Stimulated activated CD4-positive, alpha-beta T cell treated with anti-CD3 and anti-CD28 coated beads, Interleukin-12 subunit alpha, Interleukin-12 subunit beta, amount 100 ng/mL, for 48 hours (primary cell): Measurements from ENCODE around the gene MCM5.

Experiments used
- DNase-seq, 3 donors: peaks; one replicate each; pipeline ENCODE4 v3.0.0-alpha.2; 2020; ENCODE audit warnings: low read depth in 2 of 3, low spot score in 1 of 3

The MCM5 gene

DNA sequence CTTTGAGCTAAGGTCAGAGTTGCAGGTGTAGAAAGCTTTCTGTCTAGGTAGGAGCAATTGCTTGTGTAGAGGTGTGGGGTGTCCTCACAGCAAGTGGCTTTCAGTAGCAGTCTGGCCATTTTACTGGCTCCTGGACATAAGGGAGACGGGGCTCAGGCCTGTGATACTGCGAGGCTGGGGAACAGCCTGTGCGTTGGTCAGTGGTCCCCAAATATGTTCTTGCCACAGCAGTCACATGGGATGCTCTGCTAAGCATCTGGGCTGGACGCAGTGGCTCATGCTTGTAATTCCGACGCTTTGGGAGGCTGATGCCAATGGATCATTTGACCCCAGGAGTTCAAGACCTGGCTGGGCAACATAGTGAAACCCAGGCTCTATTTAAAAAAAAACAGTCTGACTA is 1.9 kb downstream of the MCM5 start:
- no peak for DNase-seq

DNA sequence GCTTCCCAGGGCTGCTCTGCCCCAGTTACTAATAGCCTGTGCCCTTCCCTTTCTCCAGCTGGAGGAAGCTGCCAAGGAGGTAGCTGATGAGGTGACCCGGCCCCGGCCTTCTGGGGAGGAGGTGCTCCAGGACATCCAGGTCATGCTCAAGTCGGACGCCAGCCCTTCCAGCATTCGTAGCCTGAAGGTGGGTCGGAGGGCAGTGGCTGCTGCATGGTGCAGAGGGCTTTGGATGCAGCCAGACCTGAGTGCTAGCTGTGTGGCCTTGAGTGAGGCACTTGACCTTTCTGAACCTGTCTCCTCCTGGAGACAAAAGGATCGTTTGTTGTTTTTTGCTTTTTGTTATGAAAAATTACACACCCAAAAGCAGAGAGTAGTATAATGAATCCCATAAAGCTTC is 3.4 kb downstream of the MCM5 start:
- no peak for DNase-seq

DNA sequence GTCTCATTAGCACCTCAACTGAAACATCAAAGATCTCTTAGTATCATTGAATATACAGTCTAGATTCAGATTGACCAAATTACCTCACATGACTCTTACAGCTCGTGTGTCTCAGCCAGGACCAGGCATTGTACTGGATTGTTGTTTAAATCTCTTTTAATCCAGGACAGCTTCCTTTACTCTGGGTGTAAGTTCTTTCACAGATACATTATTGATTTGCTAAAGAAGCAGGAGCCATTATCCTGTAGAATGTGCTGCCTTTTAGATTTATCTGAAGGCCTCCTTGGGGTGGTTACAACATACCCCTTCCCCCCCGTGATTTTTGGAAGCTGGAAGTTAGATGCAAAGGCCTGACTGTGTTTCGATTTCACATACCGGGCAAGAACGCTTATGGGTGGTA is 4.2 kb downstream of the MCM5 start:
- DNase-seq: no peak

DNA sequence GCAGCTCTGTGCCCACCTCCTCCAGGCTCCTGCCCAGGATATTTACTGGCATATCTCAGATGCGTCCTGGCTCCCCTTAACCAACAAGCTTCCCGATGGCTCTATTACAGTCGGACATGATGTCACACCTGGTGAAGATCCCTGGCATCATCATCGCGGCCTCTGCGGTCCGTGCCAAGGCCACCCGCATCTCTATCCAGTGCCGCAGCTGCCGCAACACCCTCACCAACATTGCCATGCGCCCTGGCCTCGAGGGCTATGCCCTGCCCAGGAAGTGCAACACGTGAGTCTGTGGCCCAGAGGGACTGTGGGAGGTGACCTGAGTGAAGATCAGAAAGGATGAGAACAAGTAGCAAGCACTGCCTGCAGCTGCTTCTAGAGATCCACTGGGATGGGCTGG is 6.5 kb downstream of the MCM5 start:
- no peak for DNase-seq

DNA sequence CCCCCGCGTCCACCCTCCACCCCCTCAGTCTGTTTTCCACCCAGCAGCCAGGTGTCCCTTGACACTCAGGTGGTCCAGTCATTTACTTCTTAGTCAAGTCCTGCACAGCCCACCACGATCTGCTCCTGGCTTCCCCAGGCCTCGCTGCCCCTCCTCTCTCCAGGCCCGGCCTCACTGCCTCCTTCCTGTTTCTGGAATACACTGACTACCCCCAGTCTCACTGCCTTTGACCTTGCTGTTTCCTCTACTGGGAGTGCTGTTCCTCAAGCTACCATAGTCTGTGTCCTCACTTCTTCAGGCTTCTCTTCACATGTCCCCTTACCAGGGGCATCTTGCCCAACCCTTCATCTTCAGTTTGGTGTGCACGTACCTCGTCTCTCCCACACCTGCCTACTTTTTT is 7.4 kb downstream of the MCM5 start:
- DNase-seq: no peak

DNA sequence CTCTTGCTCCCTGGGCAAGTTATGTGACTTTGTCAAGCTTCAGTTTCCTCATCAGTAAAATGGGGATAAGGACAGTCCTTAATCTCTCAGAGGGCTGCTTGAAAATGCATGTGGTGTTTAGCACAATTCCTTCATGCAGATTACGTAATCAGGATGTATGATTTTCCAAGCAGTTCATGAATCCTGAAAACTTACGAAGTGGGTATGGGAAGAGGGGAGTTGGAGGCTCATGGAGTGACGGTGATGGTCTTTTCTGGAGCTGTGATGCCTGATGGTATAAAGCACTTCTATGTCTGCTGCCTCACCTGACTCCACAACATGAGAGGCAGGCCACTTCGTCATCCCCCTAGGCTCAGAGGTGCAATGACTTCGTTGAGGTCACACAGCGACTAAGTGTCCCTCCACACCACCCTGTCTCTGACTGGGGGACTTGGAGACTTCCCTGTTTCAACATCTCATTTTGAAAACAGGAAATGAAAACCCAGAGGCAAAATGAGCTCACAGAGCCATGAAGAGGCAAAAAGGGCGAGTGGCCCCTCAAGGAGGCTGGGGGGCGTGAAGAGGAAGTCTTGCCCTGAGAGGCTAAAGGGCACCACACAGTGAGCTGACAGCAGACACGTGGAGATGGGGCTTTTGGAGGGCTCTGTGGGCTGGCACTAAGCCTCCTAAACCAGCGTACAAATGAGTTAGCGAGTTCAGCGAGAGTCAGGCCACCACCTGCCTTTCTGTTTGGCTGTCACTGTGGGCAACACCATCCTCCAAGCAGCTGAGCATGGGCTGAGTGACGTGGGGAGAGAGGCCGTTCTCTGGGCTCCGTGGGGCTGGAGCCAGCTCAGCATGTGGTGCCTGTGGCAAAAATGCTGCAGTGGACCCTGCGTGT is 10.1 kb downstream of the MCM5 start:
- no peak for DNase-seq

DNA sequence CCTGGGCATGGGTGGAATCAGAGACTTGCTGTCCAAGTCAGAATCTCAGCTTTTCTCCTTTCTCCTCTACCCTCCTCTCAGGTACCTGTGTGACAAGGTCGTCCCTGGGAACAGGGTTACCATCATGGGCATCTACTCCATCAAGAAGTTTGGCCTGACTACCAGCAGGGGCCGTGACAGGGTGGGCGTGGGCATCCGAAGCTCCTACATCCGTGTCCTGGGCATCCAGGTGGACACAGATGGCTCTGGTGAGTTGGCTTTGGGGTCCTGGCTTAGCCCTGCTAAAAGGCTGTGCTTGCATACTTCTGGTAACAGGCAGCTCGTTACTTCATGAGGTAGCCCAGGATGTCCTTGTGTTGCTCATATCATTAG is 10.7 kb downstream of the MCM5 start:
- no peak for DNase-seq

DNA sequence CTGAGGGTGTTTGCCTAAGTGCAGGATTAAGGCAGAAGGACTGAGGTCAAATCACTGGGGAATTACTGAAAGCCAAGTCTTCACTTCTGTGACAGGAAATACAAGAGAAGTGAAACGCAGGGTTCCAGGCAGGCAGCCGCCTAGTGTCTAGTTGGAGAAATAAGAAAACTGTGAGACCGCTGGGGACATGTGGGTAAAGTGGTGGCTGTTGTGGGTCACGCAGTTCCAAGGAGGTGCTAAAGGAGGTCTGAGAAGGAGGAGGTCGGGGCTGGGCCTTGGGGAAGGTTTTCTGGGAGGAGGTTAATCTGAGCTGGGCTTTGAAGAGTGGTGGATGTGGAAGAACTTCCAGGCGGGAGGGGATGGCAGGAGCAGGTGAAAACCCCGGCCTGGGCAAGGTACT is 11.2 kb downstream of the MCM5 start:
- DNase-seq: no peak

DNA sequence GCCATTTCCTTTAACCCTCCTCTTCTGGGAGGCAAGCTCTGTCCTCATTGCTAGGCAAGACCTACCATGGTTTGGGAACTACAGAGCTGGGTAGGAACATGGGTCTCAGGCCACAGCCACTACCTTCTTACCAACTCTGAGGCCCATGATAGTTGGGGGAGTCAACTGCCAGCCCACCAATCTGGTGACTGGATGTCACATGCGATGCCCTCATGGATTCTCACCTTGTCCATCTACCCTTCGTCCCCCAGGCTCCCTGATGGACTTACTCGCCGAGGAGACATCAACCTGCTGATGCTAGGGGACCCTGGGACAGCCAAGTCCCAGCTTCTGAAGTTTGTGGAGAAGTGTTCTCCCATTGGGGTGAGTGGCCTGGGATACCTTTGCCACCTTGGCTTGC is 13.7 kb downstream of the MCM5 start:
- DNase-seq: no peak

DNA sequence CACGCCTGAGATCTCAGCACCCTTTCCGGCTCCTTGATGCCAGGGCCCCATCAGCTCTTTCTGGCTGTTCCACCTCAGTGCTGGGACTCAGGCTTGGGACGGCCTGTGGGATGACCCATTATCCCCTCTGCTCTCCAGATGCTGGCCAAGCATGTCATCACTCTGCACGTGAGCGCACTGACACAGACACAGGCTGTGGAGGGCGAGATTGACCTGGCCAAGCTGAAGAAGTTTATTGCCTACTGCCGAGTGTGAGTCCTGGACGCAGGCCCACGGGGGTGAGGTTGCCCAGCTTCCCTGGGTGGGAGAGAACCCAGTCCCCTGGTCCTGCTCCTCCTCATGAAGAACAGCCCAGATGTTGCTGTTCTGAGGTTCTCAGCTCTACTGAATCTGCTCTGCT is 17.7 kb downstream of the MCM5 start:
- DNase-seq: no peak

DNA sequence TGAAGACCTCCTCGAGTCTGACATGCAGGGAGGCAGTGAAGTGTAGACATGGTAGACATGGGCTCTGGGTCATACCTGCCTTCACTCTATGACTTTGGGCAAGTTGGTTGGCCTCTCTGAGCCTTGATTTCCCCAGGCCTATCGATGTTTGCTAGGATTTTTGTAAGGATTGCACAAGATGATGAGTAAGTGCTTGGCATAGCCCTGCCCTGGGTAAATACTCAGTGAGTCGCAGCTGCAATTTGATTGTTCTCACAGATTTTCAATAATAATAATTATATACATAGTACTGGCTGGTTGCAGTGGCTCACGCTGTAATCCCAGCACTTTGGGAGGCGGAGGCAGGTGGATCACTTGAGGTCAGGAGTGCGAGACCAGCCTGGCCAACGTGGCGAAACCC is 18.1 kb downstream of the MCM5 start:
- DNase-seq: no peak

DNA sequence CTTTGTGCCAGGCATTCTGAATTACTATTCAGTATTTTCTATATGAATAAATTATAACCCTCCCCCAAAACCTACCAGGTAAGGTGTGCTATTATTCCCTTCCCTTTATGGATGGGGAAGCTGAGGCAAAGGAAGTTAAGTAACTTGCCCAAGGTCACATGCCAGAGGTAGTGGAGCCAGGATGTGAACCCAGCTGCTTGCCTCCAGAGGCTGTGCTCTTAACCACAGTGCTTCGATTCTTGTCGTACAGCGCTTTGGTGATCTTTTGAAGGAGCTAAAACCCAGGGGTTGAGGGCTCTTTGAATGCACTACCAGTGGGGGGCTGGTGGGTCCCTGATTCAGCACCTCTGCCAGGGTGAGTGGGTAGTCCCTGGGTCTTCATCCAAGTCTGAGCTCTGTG is 18.8 kb downstream of the MCM5 start:
- DNase-seq: no peak

DNA sequence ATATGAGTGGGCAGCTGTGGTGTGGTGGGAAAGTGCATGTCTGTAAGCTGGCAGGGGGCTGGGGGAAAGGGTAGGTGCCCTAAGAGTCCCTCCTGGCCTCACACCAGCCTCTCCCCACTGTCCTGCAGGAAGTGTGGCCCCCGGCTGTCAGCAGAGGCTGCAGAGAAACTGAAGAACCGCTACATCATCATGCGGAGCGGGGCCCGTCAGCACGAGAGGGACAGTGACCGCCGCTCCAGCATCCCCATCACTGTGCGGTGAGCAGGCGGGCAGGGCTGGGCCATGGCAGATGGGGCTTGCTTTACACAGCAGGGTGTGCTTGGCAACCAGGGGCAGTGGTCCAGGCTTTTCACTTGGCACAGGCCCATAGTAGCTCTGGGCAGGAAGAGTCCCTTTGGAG is 19.8 kb downstream of the MCM5 start:
- no peak for DNase-seq

DNA sequence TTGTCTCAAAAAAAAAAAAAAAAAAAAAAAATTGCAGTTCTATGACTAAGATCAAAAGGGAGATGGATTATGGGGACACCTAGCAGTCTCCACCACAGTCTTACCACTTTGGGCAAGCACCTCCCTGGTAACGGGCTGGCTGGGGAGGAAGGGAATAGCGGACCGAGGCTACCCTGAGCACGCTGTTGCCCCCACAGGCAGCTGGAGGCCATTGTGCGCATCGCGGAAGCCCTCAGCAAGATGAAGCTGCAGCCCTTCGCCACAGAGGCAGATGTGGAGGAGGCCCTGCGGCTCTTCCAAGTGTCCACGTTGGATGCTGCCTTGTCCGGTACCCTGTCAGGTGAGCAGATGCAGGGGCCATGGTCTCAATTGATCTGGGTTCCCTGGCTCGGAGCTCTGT is 21.2 kb downstream of the MCM5 start:
- no peak for DNase-seq

DNA sequence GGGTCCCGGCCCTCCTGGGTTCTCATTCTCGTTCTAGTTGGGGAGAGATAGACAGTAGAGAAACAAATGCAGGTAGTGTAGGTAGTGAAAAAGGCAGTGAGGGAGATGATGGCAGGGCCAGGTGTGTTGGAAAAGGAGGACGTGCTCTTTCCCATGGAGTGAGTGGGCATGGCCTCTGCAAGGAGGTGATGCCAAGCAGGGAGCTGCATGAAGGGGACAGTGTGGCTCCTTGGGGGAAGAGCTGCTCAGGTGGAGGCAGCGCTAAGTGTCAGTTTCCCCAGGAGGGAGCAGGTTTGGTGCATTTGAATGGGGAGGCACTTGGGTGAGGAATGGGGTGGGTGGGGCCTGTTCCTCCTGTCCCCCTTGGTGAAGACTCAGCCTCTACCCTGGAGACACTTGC is 22.2 kb downstream of the MCM5 start:
- DNase-seq: no peak

DNA sequence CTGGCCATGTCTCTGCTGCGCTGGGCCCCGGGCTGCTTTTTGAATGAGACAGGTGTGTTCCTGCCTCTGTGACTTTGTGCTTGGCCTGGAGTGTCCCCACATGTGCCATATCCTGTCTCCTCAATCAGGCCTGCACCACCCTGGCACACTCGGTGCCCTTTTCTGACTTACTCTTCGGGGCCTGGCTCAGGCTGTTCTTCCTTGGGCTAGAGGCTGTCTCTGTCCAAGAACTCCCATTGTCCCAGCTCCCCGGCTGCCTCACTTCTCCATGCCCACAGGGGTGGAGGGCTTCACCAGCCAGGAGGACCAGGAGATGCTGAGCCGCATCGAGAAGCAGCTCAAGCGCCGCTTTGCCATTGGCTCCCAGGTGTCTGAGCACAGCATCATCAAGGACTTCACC is 23.0 kb downstream of the MCM5 start:
- DNase-seq: no peak

DNA sequence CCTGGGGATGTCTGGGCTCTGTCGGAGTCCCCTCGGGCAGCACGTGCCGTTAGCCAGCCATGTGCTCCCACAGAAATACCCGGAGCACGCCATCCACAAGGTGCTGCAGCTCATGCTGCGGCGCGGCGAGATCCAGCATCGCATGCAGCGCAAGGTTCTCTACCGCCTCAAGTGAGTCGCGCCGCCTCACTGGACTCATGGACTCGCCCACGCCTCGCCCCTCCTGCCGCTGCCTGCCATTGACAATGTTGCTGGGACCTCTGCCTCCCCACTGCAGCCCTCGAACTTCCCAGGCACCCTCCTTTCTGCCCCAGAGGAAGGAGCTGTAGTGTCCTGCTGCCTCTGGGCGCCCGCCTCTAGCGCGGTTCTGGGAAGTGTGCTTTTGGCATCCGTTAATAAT is 24.1 kb downstream of the MCM5 start:
- DNase-seq: no peak

DNA sequence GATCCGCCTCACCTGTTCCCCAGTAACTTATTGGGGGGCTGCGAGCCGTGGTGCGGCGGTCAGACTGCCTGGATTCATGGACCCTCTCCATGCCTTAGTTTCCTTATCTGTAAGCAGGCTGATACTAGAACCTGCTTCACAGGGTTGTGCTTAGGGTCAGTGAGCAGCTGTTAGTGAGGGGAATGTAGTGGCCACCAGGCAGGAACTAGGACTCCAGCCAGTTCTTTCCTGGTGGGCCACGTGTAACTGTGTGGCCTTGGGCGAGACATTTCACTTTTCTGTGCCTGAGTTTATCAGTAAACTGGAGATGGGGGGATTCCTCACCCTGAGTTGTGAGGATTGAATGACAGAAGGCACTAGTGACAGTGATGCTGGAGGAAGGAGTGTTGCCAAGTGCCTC is 24.8 kb downstream of the MCM5 start:
- no peak for DNase-seq

DNA sequence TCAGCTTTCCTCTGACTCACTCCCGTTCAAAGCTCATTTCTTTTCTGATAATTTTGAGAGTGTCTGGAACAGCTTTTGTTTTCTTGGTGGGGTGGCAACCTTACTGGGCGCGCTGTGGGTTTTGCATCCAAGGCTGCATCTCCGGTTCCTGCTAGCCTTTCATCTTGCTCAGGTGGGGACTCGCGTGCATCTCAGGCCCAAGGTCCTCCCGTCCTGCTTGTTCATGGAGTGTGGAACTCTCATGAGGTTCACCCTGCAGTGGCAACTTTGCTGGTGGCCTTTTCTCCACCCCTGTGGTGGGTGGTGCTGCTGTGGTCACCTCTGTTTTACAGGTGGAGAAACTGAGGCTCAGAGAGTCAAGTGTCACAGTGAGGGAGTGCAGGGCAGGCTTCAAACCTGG is 25.6 kb downstream of the MCM5 start:
- no peak for DNase-seq

DNA sequence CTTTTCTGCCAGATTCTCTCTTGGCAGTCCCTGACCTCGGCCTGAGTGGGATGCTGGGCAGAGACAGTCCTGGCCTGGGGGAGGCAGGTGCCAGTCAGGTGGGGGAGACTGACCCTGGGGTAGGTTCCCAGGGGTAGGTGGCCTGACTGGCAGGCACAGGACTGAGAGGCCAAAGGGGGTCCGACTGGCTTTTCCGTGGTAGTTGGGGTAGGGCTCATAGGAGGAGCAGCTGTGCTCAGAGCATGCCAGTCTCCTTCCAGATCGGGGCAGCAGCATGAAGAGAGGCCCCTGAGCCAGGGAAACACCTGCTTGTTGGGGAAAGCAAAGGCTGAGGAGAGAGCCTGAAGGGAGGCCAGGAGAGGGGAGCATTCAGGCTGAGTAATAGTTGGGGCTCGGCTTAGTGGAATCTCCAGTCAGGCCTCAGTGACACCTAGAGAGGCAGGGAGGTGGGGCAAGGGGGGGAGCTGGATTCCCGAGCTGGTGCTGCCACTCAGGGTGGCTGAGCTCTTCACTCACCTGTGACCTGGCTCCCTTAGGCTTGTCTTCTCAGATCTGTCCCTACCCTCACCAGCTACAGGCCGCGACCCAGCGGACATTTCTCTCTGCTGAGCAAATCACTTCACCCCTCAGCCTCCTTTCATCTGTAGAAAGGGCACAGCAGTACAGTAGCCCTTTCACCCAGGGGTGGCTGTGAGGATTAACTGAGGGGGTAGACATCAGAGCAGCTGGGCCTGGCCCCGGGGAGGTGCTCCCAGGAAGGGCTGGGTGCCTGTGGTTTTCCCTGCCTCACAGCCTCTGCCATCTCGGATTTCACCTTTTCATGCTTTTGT is 26.2 kb downstream of the MCM5 start:
- no peak for DNase-seq

DNA sequence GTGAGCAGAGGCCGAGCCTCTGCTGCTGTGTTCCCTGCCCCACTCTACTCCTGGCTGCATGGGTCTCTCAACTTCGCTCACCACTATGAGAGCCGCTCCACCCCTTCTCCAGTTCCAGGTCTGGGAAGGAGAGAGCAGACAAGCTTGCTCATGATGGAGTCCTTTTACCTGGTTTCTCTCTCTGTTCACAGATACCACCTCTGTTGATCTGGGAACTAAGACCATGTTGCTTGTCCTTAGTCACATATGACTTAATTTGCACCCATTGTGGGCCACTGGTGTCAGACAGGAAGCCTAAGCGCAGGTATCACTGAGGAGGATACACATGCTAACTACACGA is 26.8 kb downstream of the MCM5 start:
- no peak for DNase-seq

DNA sequence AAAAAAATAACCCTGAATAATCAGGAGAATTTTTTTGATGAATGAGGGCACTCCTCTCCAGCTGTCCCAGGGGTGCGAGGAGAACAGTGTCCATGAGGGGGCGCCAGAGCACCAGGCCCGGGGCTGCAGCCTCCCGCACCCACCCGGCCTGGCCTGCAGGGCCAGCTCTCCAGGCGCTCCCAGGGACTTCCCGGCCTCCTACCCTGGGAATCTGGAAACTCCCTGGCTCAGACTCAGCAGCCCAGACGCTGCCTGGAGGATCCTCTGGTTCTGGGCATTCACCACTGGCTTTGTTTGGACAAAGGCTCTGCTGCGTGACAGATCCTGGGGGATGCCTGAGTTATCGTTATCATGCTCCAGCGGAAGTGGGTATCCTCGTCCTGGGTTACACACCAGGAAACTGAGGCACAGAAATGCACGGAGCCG is 31.0 kb downstream of the MCM5 start:
- DNase-seq: peak; percentile 46 to 67 (median 57)
